H1 (cell line): Measurements from ENCODE around the gene OSBPL3. TPM values are rescaled to one million over a fixed set of nuclear protein-coding genes. Genes with fewer than 3 reads are reported as not detected.

ENCODE experiments used
- CHD2 ChIP-seq: IDR thresholded peaks from 2 replicates; pipeline ENCODE4 v1.6.1; 2012; ENCODE audit warnings: low read length, improper control_type of control experiment
- CHD7 ChIP-seq: fragments of 300-600 bp; sonication (generic); IDR thresholded peaks from 2 replicates; pipeline ENCODE4 v1.7.1; 2012; ENCODE audit warnings: low read length, moderate library complexity, mild to moderate bottlenecking, inconsistent platforms; ENCODE audit not compliant: insufficient replicate concordance
- POLR2AphosphoS5 ChIP-seq: IDR thresholded peaks from 2 replicates; pipeline ENCODE4 v1.6.1; 2011; ENCODE audit warnings: low read depth, low read length
- TAF7 ChIP-seq: optimal IDR thresholded peaks from 2 replicates; pipeline ENCODE3; 2011; ENCODE audit warnings: low read depth, mild to moderate bottlenecking, inconsistent platforms, low read length, moderate library complexity, borderline replicate concordance
- TCF12 ChIP-seq: IDR thresholded peaks from 2 replicates; pipeline ENCODE4 v1.6.1; 2011; ENCODE audit warnings: low read depth, mild to moderate bottlenecking, low read length
- TEAD4 ChIP-seq: IDR thresholded peaks from 2 replicates; pipeline ENCODE4 v1.6.1; 2012; ENCODE audit warnings: low read depth, low read length, inconsistent platforms, mixed read lengths
- polyA plus RNA-seq, 7 experiments: library from polyadenylated mRNA; depleted of rRNA in 3 of 7; stranded (reverse) in 5 of 7; unstranded in 2 of 7; fragments of >200 nt in 5 of 7; fragments of 200-250 nt in 2 of 7; gene quantifications; 1 replicate in 5 of 7; 2 replicates in 1 of 7; 4 replicates in 1 of 7; pipeline versions ENCODE4 v1.2.1 to v1.2.3, GENCODE V29; 2011 to 2013; ENCODE audit warnings: missing spikeins in 2 of 7, mixed read lengths in 2 of 7
- total RNA-seq: library from RNA; stranded (reverse); fragmentation: NEBNext Ultra II Directional; extraction: Animal tissue kit (Norgen Biotek cat#: 25700); gene quantifications from 2 replicates; pipeline ENCODE4 v1.2.1, GENCODE V29; 2021

The OSBPL3 gene
- total and polyA plus RNA-seq, 2 of the 8 experiments (the other 6 are each of a cell fraction or from before 2014, with no cell fraction given), result 2.8 to 13.9 TPM

- TF ChIP-seq CHD2, result no peak
- TF ChIP-seq TCF12, result no peak
- TF ChIP-seq CHD7, result no peak
- TF ChIP-seq POLR2AphosphoS5, result no peak
- no peak for TF ChIP-seq TAF7
- no peak for TF ChIP-seq TEAD4
Observed at GRCh38 chr7:24917510-24918239, 62.3 kb downstream of the OSBPL3 start (continued).
